Esophagus squamous epithelium (tissue), 4 donors: ENCODE results near the gene GPC6.

Experiments used
- POLR2A ChIP-seq, 4 donors: fragments of 450-650 bp; IDR thresholded peaks; one replicate each; pipeline ENCODE4 v1.6.1; 2017; ENCODE audit warnings: antibody characterized with exemption in 4 of 4, mild to moderate bottlenecking in 4 of 4, moderate library complexity in 3 of 4
- TF ChIP-seq, protein P1 (sequence below), 6 experiments: fragments of 450-650 bp in 4 of 6; fragments of 200-600 bp in 2 of 6; sonication (generic) in 2 of 6; IDR thresholded peaks; one replicate each; pipeline ENCODE4 v1.5.1; 2016 to 2019; ENCODE audit warnings: antibody characterized with exemption in 6 of 6, mild to moderate bottlenecking in 4 of 6, moderate library complexity in 4 of 6

DNA sequence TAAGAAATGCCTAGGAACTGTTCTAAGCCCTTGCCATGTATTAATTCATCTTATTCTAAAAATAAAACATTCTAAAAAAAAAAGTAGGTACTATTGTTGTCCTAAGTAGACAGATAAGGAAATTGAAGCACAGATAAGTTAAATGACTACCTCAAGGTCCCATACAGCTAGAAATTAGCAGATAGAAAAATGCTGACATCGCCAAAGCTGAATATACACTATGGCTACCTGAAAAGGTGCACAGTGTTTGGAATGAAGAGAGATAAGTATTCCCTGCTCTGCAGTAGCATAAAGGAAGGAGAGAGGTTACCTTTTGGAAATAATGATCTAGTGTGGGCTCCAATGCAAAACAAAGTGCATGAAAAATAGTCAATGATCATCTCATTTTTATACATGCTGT is 1187.5 kb downstream of the GPC6 start:
- TF ChIP-seq, protein P1, sequence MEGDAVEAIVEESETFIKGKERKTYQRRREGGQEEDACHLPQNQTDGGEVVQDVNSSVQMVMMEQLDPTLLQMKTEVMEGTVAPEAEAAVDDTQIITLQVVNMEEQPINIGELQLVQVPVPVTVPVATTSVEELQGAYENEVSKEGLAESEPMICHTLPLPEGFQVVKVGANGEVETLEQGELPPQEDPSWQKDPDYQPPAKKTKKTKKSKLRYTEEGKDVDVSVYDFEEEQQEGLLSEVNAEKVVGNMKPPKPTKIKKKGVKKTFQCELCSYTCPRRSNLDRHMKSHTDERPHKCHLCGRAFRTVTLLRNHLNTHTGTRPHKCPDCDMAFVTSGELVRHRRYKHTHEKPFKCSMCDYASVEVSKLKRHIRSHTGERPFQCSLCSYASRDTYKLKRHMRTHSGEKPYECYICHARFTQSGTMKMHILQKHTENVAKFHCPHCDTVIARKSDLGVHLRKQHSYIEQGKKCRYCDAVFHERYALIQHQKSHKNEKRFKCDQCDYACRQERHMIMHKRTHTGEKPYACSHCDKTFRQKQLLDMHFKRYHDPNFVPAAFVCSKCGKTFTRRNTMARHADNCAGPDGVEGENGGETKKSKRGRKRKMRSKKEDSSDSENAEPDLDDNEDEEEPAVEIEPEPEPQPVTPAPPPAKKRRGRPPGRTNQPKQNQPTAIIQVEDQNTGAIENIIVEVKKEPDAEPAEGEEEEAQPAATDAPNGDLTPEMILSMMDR (IDR thresholded peaks at IDR 0.05): no peak
- no peak for TF ChIP-seq POLR2A (IDR thresholded peaks at IDR 0.05)
